Tibial artery (tissue), 4 donors: ENCODE measurements around the gene RPL37.

ENCODE experiments used
- DNase-seq, 2 donors: peaks; one replicate each; pipeline ENCODE4 v3.0.0-alpha.2; 2019
- H3K27ac ChIP-seq, 2 donors: fragments of 200-600 bp; sonication (generic) in 1 of 2; 1 replicate in 1 of 2; 2 replicates in 1 of 2; pipeline ENCODE4 v1.5.1; 2018 to 2019; ENCODE audit warnings: mild to moderate bottlenecking in 1 of 2
- H3K27me3 ChIP-seq, 2 donors: fragments of 200-600 bp; sonication (generic) in 1 of 2; one replicate each; pipeline versions ENCODE4 v1.5.1 to v1.6.0; 2016 to 2019
- H3K36me3 ChIP-seq, 3 donors: fragments of 200-600 bp; sonication (generic) in 2 of 3; one replicate each; pipeline ENCODE4 v1.5.1; 2016 to 2019; ENCODE audit warnings: mild to moderate bottlenecking in 2 of 3
- H3K4me1 ChIP-seq, 4 donors: fragments of 200-600 bp; sonication (generic) in 2 of 4; 1 replicate in 3 of 4; 2 replicates in 1 of 4; pipeline ENCODE4 v1.5.1; 2016 to 2019
- H3K4me3 ChIP-seq, 2 donors: fragments of 200-600 bp; sonication (generic) in 1 of 2; 1 replicate in 1 of 2; 2 replicates in 1 of 2; pipeline ENCODE4 v1.5.1; 2018 to 2019; ENCODE audit warnings: mild to moderate bottlenecking in 2 of 2
- H3K9me3 ChIP-seq, 3 donors: fragments of 200-600 bp; sonication (generic) in 1 of 3; one replicate each; pipeline ENCODE4 v1.5.1; 2016 to 2019
- CTCF ChIP-seq, 2 experiments: fragments of 200-600 bp in 1 of 2; fragments of 450-650 bp in 1 of 2; IDR thresholded peaks; one replicate each; pipeline ENCODE4 v1.5.1; 2017 to 2019; ENCODE audit warnings: antibody characterized with exemption in 2 of 2, mild to moderate bottlenecking in 1 of 2, moderate library complexity in 1 of 2
- intact Hi-C: fragments of 100-400 bp; cut with DNase I; formaldehyde crosslinking; loops from one replicate; pipeline ENCODE4 v1.15.0; 2023; ENCODE audit warnings: low total_unique reads

The RPL37 gene

GRCh38 chr5:40832345-40832744 lies 2.7 kb downstream of the RPL37 start:
- Histone ChIP-seq H3K9me3 (no peaks in the 10 kb centered on the region), H3K27me3 (no peaks in the 10 kb centered on the region), H3K36me3 (peaks cover 60 to 68% (median 63%) of the 10 kb centered on the region in 3 donors), H3K27ac (no peak overlapping the region), H3K4me1 (peaks cover 0 to 23% (median 15%) of the 10 kb centered on the region in 4 donors), H3K4me3 (no peak overlapping the region)
- DNase-seq: no peak
- intact Hi-C loops: loop anchor here (10.0 kb wide), 1 partner anchor 78 kb away; the partner anchor contains the start of gene TTC33
- no peak for TF ChIP-seq CTCF (IDR thresholded peaks at IDR 0.05)

DNA sequence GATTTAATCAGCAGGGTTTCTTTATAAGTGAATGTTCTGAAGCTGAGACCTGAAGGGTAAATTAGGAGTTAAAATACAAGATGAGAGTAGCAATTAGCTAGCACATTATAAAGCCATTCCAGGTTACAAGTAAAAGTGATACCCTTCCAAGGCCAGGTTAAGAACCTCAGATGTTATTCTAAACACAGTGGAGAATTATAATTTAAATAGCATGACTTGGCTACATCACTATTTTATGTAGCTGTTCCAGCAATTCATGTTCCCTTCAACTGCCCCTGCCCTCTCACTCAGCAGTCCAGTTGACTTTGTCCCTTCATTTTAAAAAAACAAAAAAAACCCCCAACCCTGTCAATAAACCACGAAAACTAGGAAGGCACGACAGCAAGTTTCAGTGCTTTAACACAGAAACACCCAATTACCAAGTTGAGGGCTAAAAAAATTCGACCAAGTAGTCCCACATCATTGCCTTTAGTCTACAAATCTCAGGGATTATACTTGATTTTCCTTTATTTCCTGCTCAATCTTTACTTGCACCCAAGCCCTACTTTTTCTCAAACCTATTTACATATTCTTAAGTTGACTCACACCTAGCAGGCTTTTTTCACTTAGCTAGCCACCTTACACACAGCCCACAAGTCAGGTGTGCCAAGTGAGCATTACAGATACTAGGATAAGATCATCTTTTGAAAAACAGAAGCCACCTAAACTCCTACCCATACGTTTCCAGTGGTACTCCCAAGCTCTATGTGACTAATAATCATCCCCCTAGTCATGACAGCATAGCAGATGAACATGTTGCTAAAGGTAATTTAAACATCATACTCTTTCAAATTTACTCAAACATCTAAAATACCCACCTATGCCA lies 3.4 kb downstream of the RPL37 start:
- no peak for TF ChIP-seq CTCF (IDR thresholded peaks at IDR 0.05)
- Histone ChIP-seq H3K9me3 (no peaks in the 10 kb centered on the region), H3K4me1 (peaks cover 0 to 23% (median 15%) of the 10 kb centered on the region in 4 donors), H3K4me3 (no peak overlapping the region), H3K36me3 (peaks cover 65 to 75% (median 71%) of the 10 kb centered on the region in 3 donors), H3K27ac (no peak overlapping the region), H3K27me3 (no peaks in the 10 kb centered on the region)
- intact Hi-C loops: loop anchor here (10.0 kb wide), 1 partner anchor 77 kb away; the partner anchor contains the start of gene TTC33
- no peak for DNase-seq

- Histone ChIP-seq H3K4me3 (no peak overlapping the region), H3K9me3 (no peaks in the 10 kb centered on the region), H3K27ac (no peak overlapping the region), H3K27me3 (no peaks in the 10 kb centered on the region), H3K36me3 (peaks cover 70 to 84% (median 77%) of the 10 kb centered on the region in 3 donors), H3K4me1 (peaks cover 0 to 17% (median 14%) of the 10 kb centered on the region in 4 donors)
- DNase-seq: no peak
- intact Hi-C loops: loop anchor here (10.0 kb wide), 1 partner anchor 75 kb away; the partner anchor contains the start of gene TTC33
- TF ChIP-seq CTCF (IDR thresholded peaks at IDR 0.05): no peak
Measured at GRCh38 chr5:40829748-40830533, 5.1 kb downstream of the RPL37 start.

- no peak for TF ChIP-seq CTCF (IDR thresholded peaks at IDR 0.05)
- Histone ChIP-seq H3K36me3 (peaks cover 70 to 82% (median 77%) of the 10 kb centered on the region in 3 donors), H3K27me3 (no peaks in the 10 kb centered on the region), H3K4me3 (no peak overlapping the region), H3K9me3 (no peaks in the 10 kb centered on the region), H3K27ac (no peak overlapping the region), H3K4me1 (peaks cover 0 to 12% (median 10%) of the 10 kb centered on the region in 4 donors)
- DNase-seq: no peak
- intact Hi-C loops: no loop called here
Measured at GRCh38 chr5:40828690-40829661, 6.0 kb downstream of the RPL37 start.
